T-helper 1 cell treated with Interleukin-12 subunit alpha and Interleukin-12 subunit beta and Interleukin-4 antibody, amounts not matched to agents 30 ng/mL and 1 ng/mL, for 36 hours (primary cell): Measurements from ENCODE around the gene HSPG2. TPM values are rescaled to one million over a fixed set of nuclear protein-coding genes. Genes with fewer than 3 reads are reported as not detected.
"Not testable (repeated sequence)": the region's sequence is repeated elsewhere in the genome, so short reads cannot be mapped to it uniquely, and the experiment has no call there.

Experiments
- intact Hi-C: fragments of 100-400 bp; cut with micrococcal nuclease; formaldehyde crosslinking; loops from one replicate; pipeline ENCODE4 v1.15.1; 2024
- total RNA-seq: library from RNA; stranded (reverse); gene quantifications from 2 replicates; pipeline ENCODE4 v1.2.3, GENCODE V29; 2022

The HSPG2 gene
- total RNA-seq, 1 donor from 2014 or later, result 3.9 TPM

DNA sequence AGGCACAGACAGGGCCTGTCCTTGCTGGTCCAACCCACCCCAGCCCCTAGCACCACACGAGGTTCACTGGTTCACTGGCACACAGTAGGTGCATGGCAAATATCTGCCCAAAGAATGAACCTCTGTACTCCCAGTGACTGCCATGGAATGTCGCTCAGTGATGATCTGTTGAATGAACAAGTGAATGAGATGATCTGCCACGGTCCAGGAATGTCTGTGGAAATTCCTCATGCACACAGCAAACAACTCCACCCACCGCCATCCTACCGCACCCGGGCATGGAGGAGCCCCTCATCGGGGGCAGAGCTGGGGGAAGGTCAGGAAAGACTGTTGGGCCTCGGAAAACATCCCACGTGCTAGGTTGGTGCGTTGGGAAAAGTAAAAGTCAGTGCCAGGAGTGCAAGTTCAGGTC, 1.7 kb downstream of the HSPG2 start:
- intact Hi-C loops, result no loop called here

DNA sequence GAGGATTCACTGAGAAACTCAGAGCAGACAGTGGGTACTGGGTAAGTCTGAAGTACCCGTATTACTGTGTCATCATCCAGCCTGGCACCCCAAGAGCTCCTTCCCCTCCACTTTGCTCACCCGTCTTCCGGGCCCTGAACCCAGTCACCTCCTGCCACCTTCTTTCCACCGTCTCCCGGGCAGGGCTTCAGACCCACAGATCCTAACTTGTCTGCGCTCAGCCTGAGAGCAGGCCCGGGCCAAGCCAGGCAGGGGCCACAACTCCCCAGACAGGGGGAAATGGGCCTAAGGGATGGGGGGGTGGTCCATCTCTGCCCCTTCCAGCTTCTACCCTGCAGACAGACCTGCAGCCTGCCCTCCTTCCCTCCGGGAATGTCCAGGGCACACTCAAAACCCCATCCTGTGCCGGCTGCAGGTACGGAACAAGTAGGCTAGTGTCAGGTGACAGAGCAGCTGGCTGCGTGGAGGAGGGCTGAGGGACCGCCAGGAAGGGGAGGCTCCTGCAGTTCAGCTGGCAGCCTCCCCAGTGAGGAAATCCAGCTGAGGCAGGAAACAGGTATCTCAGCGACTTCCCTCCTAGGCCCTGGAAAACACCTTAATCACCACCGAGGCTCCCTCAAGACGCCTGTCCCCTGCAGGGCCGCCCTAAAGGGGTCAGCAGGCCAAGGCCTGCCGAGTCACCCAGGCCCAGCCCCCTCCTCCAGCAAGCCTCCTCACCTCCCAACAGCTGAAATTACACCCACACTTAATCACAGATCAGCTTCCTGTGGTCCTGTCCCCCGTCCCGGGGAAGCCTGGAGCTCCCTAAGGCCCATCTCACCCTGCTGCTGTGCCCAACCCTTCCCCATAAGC, 3.5 kb downstream of the HSPG2 start:
- intact Hi-C loops, result no loop called here

DNA sequence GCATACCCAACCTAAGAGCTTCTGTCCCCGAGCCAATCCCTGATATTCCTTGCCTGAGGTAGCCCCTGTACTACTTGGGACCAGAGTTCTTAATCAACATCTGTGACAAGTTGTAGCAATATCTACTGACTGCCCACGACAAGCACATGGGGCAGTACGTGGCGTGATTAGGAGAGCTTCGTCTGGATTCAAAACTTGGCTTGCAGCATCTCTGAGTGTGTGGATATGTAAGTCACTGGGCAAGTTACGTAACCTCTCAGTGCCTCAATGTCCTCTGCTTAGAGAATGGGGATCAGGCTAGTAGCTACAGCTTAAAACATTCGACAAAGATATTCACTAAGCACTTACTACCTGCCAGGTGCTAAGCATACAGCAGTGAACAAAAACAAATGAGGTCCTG, 5.0 kb downstream of the HSPG2 start:
- intact Hi-C loops, result no loop called here

DNA sequence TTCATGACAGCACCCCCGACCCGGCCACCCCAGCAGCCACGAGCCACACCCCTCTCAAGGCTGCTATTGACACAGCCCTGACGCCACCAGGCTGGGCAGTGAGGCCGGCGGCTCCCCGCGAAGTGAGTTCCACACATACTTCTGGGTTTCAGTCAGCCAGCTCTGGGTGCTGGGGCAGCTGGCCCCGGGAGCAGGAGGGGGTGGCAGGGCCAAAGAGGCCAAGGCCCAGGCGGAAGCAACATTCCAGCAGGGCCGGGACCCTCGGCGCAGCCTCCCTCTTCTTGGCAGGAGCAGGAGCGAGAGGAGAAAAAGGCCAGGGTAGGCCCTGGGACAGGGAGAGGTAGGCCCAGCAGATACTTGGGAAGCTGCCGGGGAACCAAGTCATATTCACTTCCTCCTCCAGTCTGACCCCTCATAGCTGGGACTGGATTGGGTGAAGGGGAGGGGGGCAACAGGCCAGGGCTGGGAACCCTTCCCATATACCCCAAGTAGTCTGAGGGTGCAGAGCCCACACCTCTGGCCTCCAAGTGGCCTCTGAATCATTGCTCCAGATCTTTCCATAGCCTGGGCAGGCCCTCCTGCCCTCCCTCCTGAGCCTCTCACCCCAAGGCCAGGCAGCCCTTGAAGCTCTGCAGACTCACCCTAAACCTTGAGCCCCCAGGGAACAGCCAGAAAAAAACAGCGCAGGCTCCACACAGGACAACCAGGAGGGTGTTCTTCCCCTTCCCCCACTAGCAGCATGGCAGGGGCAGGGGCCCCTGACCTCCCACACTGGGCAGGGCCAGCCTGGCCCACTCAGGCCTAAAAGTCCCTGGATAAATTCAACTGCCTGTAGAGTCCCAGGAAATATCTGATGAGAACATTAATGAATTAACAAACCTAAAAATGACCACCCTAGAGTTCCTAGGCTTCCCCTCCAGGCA, 5.7 kb downstream of the HSPG2 start:
- intact Hi-C loops, result no loop called here

DNA sequence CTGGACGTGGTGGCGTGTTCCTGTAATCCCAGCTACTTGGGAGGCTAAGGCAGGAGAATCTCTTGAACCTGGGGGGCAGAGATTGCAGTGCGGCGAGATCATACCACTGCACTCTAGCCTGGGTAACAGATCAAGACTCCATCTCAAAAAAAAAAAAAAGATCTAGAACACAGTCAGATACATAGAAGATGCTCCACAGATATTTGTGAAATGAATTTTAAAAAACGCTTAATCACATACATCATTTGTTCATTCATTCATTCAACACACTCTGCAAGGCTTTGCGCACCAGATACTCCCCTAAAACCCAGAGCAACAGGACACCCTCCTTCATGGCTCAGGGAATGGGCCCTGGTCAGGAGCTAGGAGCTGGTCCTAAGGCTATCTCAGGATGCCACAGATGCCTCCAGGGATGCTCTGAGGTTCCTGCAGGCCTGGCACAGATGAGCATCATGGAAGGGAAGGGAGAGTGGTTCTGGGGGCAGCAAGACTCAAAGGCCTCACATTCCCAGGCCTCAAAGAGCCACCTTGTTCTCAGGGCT, 6.4 kb downstream of the HSPG2 start:
- intact Hi-C loops, result no loop called here

DNA sequence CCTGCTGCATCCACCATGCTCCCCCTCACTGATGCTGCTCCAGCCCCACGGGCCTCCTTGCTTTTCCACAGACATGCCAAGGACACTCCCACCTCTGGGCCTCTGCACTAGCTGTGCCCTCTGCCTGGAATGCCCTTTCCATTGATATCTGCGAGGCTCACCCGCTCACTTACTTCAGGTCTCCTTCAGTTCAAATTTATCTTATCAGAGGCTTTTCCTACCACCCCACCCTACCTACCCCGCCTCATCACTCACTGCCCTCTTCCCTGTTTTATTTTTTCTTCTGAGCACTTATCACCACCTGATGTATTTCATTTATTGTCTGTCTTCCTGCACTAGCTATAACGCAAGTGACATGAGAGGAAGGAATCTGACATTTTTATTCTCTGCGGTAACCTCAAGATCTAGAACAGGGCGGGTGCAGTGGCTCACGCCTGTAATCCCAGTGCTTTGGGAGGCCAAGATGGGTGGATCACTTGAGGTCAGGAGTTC, 7.0 kb downstream of the HSPG2 start:
- intact Hi-C loops, result no loop called here

DNA sequence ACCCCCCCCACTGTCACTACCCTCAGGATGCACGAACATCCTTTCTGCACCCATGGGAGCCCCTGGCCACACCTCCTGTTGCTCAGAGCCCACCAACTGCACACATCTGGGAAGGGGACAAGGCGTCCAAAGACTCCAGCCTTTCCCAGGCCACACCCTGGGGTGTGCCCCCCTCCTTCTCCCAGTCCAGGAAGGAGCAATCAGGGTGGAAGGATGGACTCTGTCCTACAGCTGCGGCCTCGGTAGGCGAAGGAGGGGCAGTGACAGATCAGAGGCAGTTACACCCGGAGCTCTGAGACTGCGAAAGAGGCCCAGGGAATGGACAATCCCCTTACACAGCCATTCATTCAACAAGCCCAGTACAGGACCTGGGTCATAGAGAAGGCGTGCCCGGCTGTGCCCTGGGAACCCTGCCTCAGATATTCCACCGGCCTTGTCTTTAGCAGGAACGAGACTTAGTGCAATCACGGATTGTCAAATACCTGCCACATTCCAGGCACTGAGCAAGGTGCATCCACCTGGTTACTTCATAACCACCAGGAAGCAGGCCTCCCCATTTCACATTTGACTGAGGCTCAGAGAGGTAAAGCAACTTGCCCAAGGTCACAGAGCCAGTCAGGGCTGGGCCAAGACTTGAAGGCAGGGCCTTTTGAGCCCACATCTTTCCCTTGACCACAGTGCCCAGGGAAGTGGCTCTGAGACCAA, 9.4 kb downstream of the HSPG2 start:
- intact Hi-C loops, result no loop called here

DNA sequence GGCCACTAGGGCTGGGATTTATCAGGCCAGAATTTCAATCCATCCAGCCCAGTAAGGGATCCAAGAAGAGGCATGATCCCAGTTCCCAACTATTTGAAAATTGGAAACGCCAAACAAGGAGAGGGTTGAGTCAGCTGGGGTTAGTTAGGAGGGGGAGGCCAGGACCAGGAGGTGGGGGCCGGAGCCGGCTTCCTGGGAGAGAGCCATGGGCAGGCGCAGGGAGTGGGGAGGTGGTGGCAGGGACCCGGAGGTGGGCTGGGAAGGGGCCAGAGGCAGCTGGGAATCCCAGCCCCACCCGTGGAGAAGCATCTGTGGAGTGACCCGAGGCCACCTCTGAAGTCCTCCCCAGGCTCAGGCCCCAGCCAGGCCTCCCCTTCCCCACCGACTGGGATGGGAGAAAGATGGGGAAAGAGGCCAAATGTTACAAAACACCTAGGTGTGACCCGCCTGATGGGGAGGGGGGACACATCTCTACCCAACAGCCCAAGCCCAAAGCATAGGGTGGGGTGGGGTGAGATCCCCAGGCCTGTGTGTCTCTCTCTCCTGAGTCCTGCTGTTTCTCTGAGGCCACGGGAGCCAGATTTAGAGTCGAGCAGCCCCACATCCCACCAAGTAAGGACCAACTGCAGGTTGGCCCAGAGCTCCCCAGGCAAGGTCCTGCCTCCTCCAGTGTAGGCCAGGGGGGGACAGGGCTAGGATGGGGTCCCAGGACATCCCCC, 10.1 kb downstream of the HSPG2 start:
- intact Hi-C loops, result no loop called here

DNA sequence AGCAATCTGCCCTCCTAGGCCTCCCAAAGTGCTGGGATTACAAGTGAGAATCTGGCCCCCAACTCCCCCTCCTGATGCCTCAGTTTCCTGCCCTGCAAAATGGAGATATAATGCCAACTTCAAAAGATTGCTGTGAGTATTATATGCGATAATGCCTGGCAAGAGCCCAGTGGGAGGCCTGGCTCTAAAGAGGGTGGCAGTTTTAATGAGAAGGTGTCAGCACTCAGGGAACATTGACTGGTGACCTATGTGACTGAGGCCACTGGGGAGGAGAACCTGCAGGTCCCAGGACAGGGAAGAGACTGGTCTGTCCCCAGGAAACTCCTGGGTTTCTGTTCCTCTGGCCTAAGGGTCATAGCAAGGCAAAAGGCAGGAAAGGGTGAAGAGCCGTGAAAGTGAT, 11.0 kb downstream of the HSPG2 start:
- intact Hi-C loops, result no loop called here

DNA sequence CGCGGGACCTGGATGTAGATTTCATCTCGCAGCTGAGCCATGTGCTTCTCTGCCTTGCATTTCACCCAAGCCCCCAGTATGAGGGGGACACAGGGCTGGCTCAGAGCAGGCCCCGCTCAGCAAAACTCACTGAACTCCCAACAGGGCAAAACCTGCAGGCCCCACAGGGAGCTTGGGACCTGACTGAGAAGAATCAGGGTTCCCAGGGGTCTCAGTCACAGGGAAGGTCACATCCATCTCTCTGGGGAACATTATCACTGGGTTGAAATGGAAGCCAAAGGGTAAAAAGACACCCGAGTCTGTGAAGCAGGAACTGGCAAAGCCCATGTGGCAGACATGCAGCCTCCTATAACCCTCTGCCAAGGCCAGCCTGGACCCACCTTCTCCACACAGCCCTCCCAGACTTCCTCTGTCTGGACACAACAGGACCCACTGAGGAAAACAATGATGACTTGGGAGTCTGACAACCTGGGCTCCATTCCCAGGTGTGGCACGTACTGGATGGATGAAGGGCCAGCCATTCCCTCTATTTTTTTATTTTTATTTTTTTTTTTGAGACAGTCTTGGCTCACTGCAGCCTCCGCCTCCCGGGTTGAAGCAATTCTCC, 11.7 kb downstream of the HSPG2 start:
- intact Hi-C loops, result no loop called here

DNA sequence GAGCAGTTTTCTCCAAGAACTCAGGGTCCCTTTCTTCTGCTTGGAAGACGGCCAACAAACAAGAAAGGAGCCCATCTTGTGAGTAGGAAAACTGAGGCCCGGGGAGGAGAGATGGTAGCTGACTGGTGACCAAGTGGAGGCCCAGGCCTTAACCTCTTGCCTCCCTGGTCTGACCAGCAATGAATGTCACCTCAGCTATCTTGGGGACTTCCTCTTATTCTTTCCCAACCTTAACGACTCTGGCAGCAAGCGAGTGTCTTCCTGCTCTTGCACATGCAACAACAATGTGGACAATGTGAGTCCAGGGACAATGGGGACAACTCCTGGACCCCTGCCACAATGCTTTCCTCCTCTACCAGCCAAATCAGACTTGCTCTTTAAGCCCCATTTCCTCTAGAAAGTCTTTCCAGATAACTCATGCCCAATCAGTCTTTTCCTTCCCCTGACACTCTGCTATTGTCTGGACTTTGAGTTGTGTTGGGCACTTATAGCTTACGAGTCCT, 12.6 kb downstream of the HSPG2 start:
- intact Hi-C loops, result no loop called here

DNA sequence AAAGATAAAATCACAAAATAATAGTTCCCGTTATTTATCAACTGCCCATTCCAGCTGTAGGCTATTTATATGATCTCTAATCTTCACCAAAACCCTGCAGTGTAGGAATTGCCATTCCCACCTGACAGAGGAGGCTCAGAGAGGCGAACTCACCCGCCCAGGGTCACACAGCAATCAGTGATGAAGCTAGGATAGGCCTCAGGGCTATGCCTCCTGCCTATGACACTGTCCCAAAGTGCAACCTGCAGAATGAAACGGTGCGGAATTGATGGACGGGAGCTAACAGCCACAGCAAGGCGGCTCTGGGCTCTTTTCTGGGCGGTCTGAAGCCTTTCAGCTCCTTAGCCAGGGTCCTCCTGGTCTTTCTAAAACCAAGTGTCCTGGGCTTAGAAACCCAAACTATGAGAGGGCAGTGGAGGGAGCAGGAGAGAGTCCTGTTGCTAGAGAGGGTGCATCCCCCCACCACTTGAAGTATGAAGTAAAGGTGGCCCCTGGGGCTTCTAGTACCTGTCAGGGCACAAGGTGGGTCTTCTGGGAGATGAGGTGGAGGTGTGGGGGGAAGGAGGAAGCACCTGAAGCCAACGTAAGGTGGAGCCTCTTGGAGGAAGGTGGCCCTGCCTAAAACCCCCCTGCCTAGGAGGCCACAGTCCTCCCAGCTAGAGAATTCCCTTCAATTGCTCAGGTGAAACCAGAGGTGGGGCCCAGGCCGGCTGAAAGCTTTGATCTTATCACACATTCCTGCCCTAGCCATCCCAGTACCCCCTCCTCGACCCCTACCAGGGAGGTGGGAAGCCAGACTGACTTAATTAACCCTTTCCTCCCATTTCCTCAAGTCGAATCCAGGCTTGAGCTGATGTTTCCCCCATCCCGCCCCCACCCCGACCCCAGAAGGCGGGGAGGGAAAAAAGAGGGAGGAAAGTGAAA, 14.8 kb downstream of the HSPG2 start:
- intact Hi-C loops, result no loop called here

DNA sequence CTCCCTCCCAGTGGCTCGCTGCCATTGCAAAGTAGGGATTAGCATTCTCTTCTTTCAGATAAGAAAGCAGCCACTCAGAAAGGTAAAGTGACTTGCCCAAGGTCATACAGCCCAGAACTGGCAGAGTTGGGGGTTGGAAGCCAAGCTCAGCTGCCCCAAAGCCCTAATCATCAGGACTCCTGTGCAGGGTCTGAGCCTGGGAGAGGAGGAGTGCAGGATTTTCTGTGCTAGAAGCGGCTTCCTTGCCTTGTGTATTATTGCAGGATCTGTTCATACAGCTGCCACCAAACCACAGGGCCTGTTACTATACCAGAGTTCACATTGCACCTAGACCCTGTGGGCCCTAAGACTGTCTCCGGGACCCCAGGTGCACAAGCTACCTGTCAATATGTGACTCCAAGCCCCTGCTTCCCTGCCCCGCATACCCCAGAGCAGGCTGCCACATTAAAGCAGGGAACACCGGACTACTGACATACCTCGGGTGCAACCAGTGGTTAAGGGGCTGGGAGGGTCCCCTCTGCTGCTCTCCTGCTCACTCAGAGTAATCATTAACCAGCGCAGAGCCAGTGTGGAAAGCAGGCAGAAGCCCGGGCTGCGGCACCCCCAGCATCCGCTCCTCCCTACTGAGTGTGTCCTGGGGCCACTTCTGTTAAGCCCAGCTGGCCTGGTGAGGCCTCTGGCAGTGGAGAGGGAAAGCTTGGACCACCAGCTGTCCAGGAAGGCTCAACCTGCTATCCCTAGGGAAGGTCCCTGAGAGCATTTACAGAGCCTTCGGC, 15.8 kb downstream of the HSPG2 start:
- intact Hi-C loops, result no loop called here

DNA sequence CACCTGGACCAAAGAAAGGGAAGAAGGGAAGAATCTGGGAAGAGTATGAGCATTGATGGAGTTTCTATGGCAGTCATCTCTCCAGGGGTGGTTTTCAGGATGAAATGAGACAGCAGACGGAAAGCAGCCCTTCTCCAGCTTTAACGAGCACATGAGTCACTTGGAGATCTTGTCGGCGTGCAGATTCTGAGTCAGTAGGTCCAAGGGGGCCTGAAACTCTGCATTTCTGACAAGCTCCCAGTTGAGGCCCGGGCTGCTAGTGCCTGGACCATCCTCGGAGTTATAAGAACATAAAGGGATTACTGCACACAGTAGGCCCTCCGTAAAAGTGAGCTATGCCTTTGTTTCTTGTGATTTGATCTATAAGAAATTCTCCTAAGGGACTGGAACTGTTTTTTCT, 17.6 kb downstream of the HSPG2 start:
- intact Hi-C loops, result no loop called here

DNA sequence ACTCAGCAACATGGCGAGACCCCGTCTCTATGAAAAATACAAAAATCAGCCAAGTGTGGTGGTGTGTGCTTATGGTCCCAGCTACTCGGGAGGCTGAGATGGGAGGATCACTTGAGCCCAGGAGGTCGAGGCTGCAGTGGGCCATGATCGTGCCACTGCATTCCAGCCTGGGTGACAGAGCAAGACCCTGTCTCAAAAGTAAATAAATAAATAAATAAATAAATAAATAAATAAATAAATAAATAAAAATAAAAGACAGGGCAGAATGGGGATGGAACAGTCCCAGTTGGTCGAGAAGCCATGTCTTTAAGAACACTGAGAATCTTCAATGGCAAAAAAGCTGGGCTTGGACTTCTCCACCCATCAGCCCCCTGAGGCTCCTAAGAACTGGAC, 19.9 kb downstream of the HSPG2 start:
- intact Hi-C loops, result not testable (repeated sequence)

DNA sequence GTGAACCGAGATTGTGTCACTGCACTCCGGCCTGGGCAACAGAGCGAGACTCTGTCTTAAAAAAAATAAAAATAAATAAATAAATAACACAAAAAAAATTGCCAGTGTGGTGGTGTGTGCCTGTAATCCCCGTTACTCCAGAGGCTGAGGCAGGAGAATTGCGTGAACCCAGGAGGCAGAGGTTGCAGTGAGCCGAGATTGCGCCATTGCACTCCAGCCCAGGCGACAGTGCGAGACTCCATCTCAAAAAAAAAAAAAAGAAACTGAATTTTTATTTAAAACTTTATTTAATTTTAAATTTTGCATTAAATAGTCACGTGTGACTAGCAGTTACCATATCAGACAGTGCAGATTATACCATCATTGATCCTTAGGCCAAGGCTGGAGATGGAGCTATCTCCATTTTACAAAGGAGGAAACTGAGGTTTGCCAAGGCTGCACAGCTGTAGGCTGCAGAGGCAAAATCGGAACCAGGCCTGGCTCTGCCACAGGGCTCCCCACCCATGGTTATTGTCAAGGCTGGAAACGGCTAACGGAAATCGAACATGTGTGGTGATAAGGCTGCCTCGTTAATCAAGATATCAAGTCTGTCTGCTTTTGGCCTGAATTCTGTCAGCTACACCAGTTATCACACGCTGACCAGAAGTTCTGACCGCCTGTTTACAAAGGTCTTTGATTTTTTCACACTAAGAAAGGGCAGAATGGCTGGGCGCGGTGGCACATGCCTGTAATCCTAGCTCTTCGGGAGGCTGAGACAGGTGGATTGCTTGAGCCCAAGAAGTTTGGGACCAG, 20.5 kb downstream of the HSPG2 start:
- intact Hi-C loops, result no loop called here

DNA sequence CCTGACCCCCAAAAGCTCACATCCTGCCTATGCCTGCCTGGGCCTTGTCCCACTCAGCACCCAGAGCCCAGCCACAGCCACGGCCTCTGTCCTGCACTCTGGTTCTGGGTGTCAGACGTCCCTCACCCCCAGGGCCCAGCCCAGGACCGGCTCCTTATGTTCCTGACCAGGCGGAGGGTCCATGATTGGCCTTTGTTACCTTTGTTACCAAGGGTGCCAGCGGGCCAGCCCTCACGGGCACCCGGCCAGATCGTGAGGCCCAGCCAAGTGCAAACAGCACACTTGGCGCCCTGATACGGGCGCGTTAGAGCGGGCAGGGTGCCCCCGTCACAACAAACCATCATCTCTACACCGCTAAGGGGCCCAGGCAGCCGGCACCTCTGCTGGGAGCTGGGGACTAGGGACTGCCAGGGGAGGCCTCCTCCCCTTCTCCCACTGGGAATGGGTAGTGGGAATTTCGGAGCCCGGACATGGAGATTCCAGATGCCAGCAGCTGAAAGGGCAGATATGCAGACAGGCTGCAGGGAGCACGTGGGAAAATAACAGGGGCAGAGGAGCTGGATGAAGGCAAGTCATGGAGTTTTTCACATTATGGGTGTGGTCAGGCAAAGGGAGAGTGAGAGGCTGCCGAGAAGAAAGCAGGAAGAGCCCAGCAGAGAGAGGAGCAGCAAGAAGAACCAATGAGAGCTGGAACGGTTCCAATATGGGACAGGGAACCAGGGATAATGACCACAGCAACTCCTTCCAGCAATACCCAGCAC, 22.1 kb downstream of the HSPG2 start:
- intact Hi-C loops, result no loop called here
